Heart left ventricle (tissue), 13 donors: ENCODE results near the gene MAP2K4.

ENCODE experiments used
- POLR2A ChIP-seq, 2 donors: fragments of 450-650 bp; IDR thresholded peaks; one replicate each; pipeline ENCODE4 v1.6.1; 2017; ENCODE audit warnings: antibody characterized with exemption in 2 of 2, mild to moderate bottlenecking in 2 of 2, moderate library complexity in 2 of 2
- TF ChIP-seq, protein P1 (sequence below), 12 donors: fragments of 200-600 bp; sonication (generic) in 4 of 12; IDR thresholded peaks; one replicate each; pipeline versions ENCODE4 v1.5.0 to v1.8.0; 2018 to 2022; ENCODE audit warnings: antibody characterized with exemption in 12 of 12, mild to moderate bottlenecking in 5 of 12
- donor health status: ischemic (EF 13 %, LVEDD 7.1; RV severe dilation, severe dysfunction).
- donor health status: DM: no; HTN: yes; CAD: no.
- donor health status: DM: no; HTN: no; CAD: no.
- donor health status: ischemic (EF 25% LVEDD 6.9; RV normal size, moderate dysfunction).
- donor health status: ischemic (EF 25% LVEDD 5.7; RV mildly dilated, moderate dysfunction).
- donor health status: ischemic (EF 35%, LVEDD 5.7; RV mildly dilated, moderate dysfunction).
- donor health status: nonischemic (EF 11% LVEDD 7.7; RV severe dilation, severe dysfunction).
- donor health status: DM: yes; HTN: yes; CAD: no.
- donor health status: PGD.
- donor health status: ischemic (EF 29% LVEDD 5.4; RV normal size, mild dysfunction).
- donor health status: nonischemic (EF 23%, LVEDD 6.1; RV moderate dilation, normal function).

- TF ChIP-seq, protein P1, sequence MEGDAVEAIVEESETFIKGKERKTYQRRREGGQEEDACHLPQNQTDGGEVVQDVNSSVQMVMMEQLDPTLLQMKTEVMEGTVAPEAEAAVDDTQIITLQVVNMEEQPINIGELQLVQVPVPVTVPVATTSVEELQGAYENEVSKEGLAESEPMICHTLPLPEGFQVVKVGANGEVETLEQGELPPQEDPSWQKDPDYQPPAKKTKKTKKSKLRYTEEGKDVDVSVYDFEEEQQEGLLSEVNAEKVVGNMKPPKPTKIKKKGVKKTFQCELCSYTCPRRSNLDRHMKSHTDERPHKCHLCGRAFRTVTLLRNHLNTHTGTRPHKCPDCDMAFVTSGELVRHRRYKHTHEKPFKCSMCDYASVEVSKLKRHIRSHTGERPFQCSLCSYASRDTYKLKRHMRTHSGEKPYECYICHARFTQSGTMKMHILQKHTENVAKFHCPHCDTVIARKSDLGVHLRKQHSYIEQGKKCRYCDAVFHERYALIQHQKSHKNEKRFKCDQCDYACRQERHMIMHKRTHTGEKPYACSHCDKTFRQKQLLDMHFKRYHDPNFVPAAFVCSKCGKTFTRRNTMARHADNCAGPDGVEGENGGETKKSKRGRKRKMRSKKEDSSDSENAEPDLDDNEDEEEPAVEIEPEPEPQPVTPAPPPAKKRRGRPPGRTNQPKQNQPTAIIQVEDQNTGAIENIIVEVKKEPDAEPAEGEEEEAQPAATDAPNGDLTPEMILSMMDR (IDR thresholded peaks at IDR 0.05): no peak
- TF ChIP-seq POLR2A (IDR thresholded peaks at IDR 0.05): no peak
Observed at GRCh38 chr17:12137859-12138258, 117.2 kb downstream of the MAP2K4 start.
